HL-60 (cell line): Measurements from ENCODE around the gene TCF25.

Experiments used
- DNase-seq, 2 experiments: peaks; one replicate each; pipeline ENCODE4 v3.0.0-alpha.2; 2010 to 2020; ENCODE audit warnings: low read depth in 1 of 2, low spot score in 1 of 2
- H3K27ac ChIP-seq: fragments of 250-450 bp; sonication (Bioruptor Pico); replicated peaks from 2 replicates; pipeline ENCODE4 v1.5.1; 2020; ENCODE audit warnings: mild to moderate bottlenecking, moderate library complexity
- H3K27me3 ChIP-seq: fragments of 250-450 bp; sonication (Bioruptor Pico); 2 replicates; pipeline ENCODE4 v1.5.1; 2021; ENCODE audit warnings: mild to moderate bottlenecking, moderate library complexity; ENCODE audit not compliant: insufficient read depth, poor library complexity, severe bottlenecking
- H3K4me3 ChIP-seq: replicated peaks from 2 replicates; pipeline ENCODE4 v1.5.1; 2011; ENCODE audit warnings: mild to moderate bottlenecking, control low read depth, low read length; ENCODE audit not compliant: insufficient read depth
- GABPA ChIP-seq: IDR thresholded peaks from 2 replicates; pipeline ENCODE4 v1.6.1; 2012; ENCODE audit warnings: low read depth
- POLR2AphosphoS5 ChIP-seq: IDR thresholded peaks from 2 replicates; pipeline ENCODE4 v1.6.1; 2012; ENCODE audit warnings: low read depth
- SPI1 ChIP-seq: IDR thresholded peaks from 2 replicates; pipeline ENCODE4 v1.6.1; 2012; ENCODE audit warnings: low read depth, mild to moderate bottlenecking, borderline replicate concordance
- TF ChIP-seq, protein P1 (sequence below): IDR thresholded peaks from one replicate; pipeline ENCODE4 v1.5.1; 2011; ENCODE audit warnings: low read length, control low read depth, inconsistent platforms; ENCODE audit not compliant: insufficient read depth
- TF ChIP-seq, protein P2 (sequence below): IDR thresholded peaks from 2 replicates; pipeline ENCODE4 v1.6.1; 2012; ENCODE audit warnings: low read depth; ENCODE audit not compliant: insufficient replicate concordance

The TCF25 gene

DNA sequence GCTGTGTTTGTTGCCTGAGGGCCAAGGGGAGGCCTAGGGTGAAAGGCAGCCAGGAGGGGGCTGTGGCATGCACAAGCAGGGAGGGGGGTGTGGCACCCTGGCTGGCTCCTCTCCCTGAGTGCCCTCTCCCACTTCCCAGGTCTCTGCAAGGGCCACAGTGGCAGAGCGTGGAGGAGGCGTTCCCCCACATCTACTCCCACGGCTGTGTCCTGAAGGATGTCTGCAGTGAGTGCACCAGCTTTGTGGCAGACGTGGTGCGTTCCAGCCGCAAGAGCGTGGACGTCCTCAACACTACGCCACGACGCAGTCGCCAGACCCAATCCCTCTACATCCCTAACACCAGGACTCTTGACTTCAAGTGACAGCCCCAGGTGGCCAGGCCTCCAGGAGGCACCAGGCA is 3.5 kb upstream of the TCF25 start:
- no peak overlapping the region for H3K4me3 ChIP-seq
- no peak for DNase-seq
- TF ChIP-seq GABPA, result no peak
- TF ChIP-seq, protein P1, sequence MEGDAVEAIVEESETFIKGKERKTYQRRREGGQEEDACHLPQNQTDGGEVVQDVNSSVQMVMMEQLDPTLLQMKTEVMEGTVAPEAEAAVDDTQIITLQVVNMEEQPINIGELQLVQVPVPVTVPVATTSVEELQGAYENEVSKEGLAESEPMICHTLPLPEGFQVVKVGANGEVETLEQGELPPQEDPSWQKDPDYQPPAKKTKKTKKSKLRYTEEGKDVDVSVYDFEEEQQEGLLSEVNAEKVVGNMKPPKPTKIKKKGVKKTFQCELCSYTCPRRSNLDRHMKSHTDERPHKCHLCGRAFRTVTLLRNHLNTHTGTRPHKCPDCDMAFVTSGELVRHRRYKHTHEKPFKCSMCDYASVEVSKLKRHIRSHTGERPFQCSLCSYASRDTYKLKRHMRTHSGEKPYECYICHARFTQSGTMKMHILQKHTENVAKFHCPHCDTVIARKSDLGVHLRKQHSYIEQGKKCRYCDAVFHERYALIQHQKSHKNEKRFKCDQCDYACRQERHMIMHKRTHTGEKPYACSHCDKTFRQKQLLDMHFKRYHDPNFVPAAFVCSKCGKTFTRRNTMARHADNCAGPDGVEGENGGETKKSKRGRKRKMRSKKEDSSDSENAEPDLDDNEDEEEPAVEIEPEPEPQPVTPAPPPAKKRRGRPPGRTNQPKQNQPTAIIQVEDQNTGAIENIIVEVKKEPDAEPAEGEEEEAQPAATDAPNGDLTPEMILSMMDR, result no peak
- TF ChIP-seq, protein P2, sequence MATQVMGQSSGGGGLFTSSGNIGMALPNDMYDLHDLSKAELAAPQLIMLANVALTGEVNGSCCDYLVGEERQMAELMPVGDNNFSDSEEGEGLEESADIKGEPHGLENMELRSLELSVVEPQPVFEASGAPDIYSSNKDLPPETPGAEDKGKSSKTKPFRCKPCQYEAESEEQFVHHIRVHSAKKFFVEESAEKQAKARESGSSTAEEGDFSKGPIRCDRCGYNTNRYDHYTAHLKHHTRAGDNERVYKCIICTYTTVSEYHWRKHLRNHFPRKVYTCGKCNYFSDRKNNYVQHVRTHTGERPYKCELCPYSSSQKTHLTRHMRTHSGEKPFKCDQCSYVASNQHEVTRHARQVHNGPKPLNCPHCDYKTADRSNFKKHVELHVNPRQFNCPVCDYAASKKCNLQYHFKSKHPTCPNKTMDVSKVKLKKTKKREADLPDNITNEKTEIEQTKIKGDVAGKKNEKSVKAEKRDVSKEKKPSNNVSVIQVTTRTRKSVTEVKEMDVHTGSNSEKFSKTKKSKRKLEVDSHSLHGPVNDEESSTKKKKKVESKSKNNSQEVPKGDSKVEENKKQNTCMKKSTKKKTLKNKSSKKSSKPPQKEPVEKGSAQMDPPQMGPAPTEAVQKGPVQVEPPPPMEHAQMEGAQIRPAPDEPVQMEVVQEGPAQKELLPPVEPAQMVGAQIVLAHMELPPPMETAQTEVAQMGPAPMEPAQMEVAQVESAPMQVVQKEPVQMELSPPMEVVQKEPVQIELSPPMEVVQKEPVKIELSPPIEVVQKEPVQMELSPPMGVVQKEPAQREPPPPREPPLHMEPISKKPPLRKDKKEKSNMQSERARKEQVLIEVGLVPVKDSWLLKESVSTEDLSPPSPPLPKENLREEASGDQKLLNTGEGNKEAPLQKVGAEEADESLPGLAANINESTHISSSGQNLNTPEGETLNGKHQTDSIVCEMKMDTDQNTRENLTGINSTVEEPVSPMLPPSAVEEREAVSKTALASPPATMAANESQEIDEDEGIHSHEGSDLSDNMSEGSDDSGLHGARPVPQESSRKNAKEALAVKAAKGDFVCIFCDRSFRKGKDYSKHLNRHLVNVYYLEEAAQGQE, result no peak
- no peak for TF ChIP-seq SPI1
- no peak for TF ChIP-seq POLR2AphosphoS5
- H3K27ac ChIP-seq, result no peak overlapping the region
- H3K27me3 ChIP-seq, result no peaks in the 10 kb centered on the region

GRCh38 chr16:89870440-89870839 is 3.0 kb upstream of the TCF25 start:
- no peak overlapping the region for H3K4me3 ChIP-seq
- no peaks in the 10 kb centered on the region for H3K27me3 ChIP-seq
- DNase-seq, result no peak
- no peak overlapping the region for H3K27ac ChIP-seq
- TF ChIP-seq, protein P2, result no peak
- TF ChIP-seq GABPA (no peak), SPI1 (no peak), POLR2AphosphoS5 (no peak)
- TF ChIP-seq, protein P1, result no peak

DNA sequence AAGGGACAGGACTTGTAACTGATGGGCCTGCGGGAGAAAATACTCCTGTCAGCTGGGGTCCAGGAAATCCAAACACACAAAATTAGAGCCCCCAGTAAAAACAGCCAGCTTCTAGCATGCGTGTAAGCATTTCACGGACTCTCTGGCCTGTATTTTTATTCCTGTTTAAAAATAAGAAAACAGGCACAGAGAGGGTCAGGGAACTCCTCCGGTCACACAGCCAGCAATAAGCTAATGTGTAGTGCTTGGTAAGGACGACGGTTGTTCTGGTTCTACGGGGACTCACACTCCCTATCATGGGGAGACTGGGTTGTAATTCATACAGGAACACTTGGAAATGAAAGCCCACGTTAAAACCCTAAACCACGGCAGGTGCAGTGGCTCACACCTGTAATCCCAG is 1.5 kb upstream of the TCF25 start:
- no peak for TF ChIP-seq GABPA
- TF ChIP-seq, protein P2, result no peak
- TF ChIP-seq POLR2AphosphoS5, result no peak
- TF ChIP-seq SPI1, result no peak
- TF ChIP-seq, protein P1, result no peak
- H3K27me3 ChIP-seq, result no peaks in the 10 kb centered on the region
- H3K4me3 ChIP-seq, result no peak overlapping the region
- DNase-seq, result no peak
- no peak overlapping the region for H3K27ac ChIP-seq
